GM12873 (cell line): ENCODE data around the gene SLC25A30.

Experiments used
- CTCF ChIP-seq: IDR thresholded peaks from 2 replicates; pipeline ENCODE4 v1.5.1; 2012; ENCODE audit warnings: low read depth, mild to moderate bottlenecking, moderate library complexity, low read length, control low read depth; ENCODE audit not compliant: insufficient read depth; ENCODE audit errors: missing control alignments

The SLC25A30 gene

GRCh38 chr13:45417790-45418534 lies at the start of gene SLC25A30:
TSS of gene SLC25A30 (minus strand) at chr13:45418373. CDS start at chr13:45411425, 6,948 bp downstream.
- no peak for TF ChIP-seq CTCF

GRCh38 chr13:45466359-45466758 lies 48.2 kb upstream of the SLC25A30 start:
- TF ChIP-seq CTCF, result no peak

- peak; percentile 51 for TF ChIP-seq CTCF
These were observed 46.7 kb upstream of the SLC25A30 start, which contains the start of gene COG3 for GRCh38 chr13:45464687-45465453. TSS of gene COG3 (plus strand) at chr13:45464939. CDS start at chr13:45465037, 98 bp downstream.

- no peak for TF ChIP-seq CTCF
These were observed 46.0 kb upstream of the SLC25A30 start for GRCh38 chr13:45464141-45464686.

- TF ChIP-seq CTCF, result no peak
These were observed 38.2 kb upstream of the SLC25A30 start for GRCh38 chr13:45456196-45456972.

GRCh38 chr13:45454204-45454603 lies 36.0 kb upstream of the SLC25A30 start:
- TF ChIP-seq CTCF, result no peak
